H9 (cell line): ENCODE measurements around the gene SPDYC. TPM values are rescaled to one million over a fixed set of nuclear protein-coding genes. Genes with fewer than 3 reads are reported as not detected.
"Not testable (repeated sequence)": the region's sequence is repeated elsewhere in the genome, so short reads cannot be mapped to it uniquely, and the experiment has no call there.

Experiments used
- DNase-seq: peaks from one replicate; pipeline ENCODE4 v3.0.0-alpha.2; 2017
- H2AFZ ChIP-seq: one replicate; pipeline ENCODE4 v1.6.1; 2013; ENCODE audit warnings: mild to moderate bottlenecking, low read length, control low read depth, moderate library complexity
- H2AK5ac ChIP-seq: 2 replicates; pipeline ENCODE4 v1.6.1; 2013; ENCODE audit warnings: low read length, control low read depth, mixed read lengths; ENCODE audit not compliant: insufficient read length
- H2BK120ac ChIP-seq: one replicate; pipeline ENCODE4 v1.6.1; 2013; ENCODE audit warnings: low read depth, mild to moderate bottlenecking, low read length, control low read depth, inconsistent platforms; ENCODE audit not compliant: poor library complexity, severe bottlenecking
- H2BK12ac ChIP-seq: 2 replicates; pipeline ENCODE4 v1.6.1; 2013; ENCODE audit warnings: low read length, control low read depth, mixed read lengths, low read depth; ENCODE audit not compliant: insufficient read length
- H2BK15ac ChIP-seq: 2 replicates; pipeline ENCODE4 v1.6.1; 2013; ENCODE audit warnings: low read depth, low read length, control low read depth
- H2BK20ac ChIP-seq: one replicate; pipeline ENCODE4 v1.6.1; 2013; ENCODE audit warnings: low read depth, mild to moderate bottlenecking, low read length, control low read depth, inconsistent platforms; ENCODE audit not compliant: poor library complexity, severe bottlenecking
- H2BK5ac ChIP-seq: 2 replicates; pipeline ENCODE4 v1.6.1; 2013; ENCODE audit warnings: low read length, control low read depth, mixed read lengths; ENCODE audit not compliant: insufficient read length
- H3K14ac ChIP-seq: 2 replicates; pipeline ENCODE4 v1.6.1; 2013; ENCODE audit warnings: low read length, control low read depth; ENCODE audit not compliant: insufficient read depth
- H3K18ac ChIP-seq: 2 replicates; pipeline ENCODE4 v1.6.1; 2013; ENCODE audit warnings: low read depth, mild to moderate bottlenecking, mixed read lengths, low read length, control low read depth; ENCODE audit not compliant: insufficient read length
- H3K23ac ChIP-seq: 2 replicates; pipeline ENCODE4 v1.6.1; 2013; ENCODE audit warnings: low read length, control low read depth, mixed read lengths, low read depth; ENCODE audit not compliant: insufficient read length
- H3K23me2 ChIP-seq: 2 replicates; pipeline ENCODE4 v1.6.1; 2013; ENCODE audit warnings: low read depth, mild to moderate bottlenecking, mixed read lengths, low read length, control low read depth; ENCODE audit not compliant: insufficient read length, poor library complexity, severe bottlenecking
- H3K27ac ChIP-seq: 2 replicates; pipeline ENCODE4 v1.5.1; 2013; ENCODE audit warnings: low read length, control low read depth, mixed read lengths, low read depth; ENCODE audit not compliant: insufficient read length
- H3K27me3 ChIP-seq: 2 replicates; pipeline ENCODE4 v1.6.1; 2013; ENCODE audit warnings: low read length, control low read depth, inconsistent platforms; ENCODE audit not compliant: insufficient read depth
- H3K4ac ChIP-seq: 2 replicates; pipeline ENCODE4 v1.6.1; 2013; ENCODE audit warnings: low read depth, mild to moderate bottlenecking, control low read depth, inconsistent platforms, low read length, moderate library complexity
- H3K4me1 ChIP-seq: 2 replicates; pipeline ENCODE4 v1.6.1; 2013; ENCODE audit warnings: low read length, control low read depth, inconsistent platforms; ENCODE audit not compliant: insufficient read depth
- H3K4me2 ChIP-seq: 2 replicates; pipeline ENCODE4 v1.6.1; 2013; ENCODE audit warnings: low read length, control low read depth, mixed read lengths; ENCODE audit not compliant: insufficient read length, insufficient read depth
- H3K56ac ChIP-seq: 2 replicates; pipeline ENCODE4 v1.6.1; 2013; ENCODE audit warnings: low read depth, mild to moderate bottlenecking, mixed read lengths, low read length, control low read depth; ENCODE audit not compliant: insufficient read length
- H3K79me1 ChIP-seq: 2 replicates; pipeline ENCODE4 v1.6.1; 2013; ENCODE audit warnings: low read depth, mild to moderate bottlenecking, moderate library complexity, low read length, control low read depth, inconsistent platforms; ENCODE audit not compliant: insufficient read depth, poor library complexity, severe bottlenecking
- H3K79me2 ChIP-seq: 2 replicates; pipeline ENCODE4 v1.6.1; 2013; ENCODE audit warnings: low read length, control low read depth, inconsistent platforms; ENCODE audit not compliant: insufficient read depth
- H3K9ac ChIP-seq: 2 replicates; pipeline ENCODE4 v1.6.1; 2013; ENCODE audit warnings: low read length, control low read depth, mixed read lengths; ENCODE audit not compliant: insufficient read length; ENCODE audit errors: extremely low read depth
- H3K9me3 ChIP-seq: one replicate; pipeline ENCODE4 v1.6.1; 2013; ENCODE audit warnings: low read depth, low read length, inconsistent platforms; ENCODE audit not compliant: control insufficient read depth
- H3T11ph ChIP-seq: one replicate; pipeline ENCODE4 v1.6.1; 2013; ENCODE audit warnings: mild to moderate bottlenecking, low read length, control low read depth, inconsistent platforms
- H4K20me1 ChIP-seq: one replicate; pipeline ENCODE4 v1.6.1; 2013; ENCODE audit not compliant: control insufficient read depth, insufficient read length, insufficient read depth
- H4K5ac ChIP-seq: 2 replicates; pipeline ENCODE4 v1.6.1; 2013; ENCODE audit warnings: low read depth, mild to moderate bottlenecking, mixed read lengths, low read length, control low read depth; ENCODE audit not compliant: insufficient read length
- H4K8ac ChIP-seq: replicated peaks from 2 replicates; pipeline ENCODE4 v1.6.1; 2013; ENCODE audit warnings: low read length, control low read depth, mixed read lengths, low read depth; ENCODE audit not compliant: insufficient read length
- H4K91ac ChIP-seq: 2 replicates; pipeline ENCODE4 v1.6.1; 2013; ENCODE audit warnings: low read depth, mild to moderate bottlenecking, moderate library complexity, mixed read lengths, low read length, control low read depth; ENCODE audit not compliant: insufficient read length
- H3K27ac Mint-ChIP-seq, 3 experiments: 2 replicates in 2 of 3; 3 replicates in 1 of 3; pipeline ENCODE4 v1.8.0; 2020 to 2021; ENCODE audit warnings: mixed read lengths in 3 of 3, mild to moderate bottlenecking in 1 of 3, moderate library complexity in 1 of 3
- H3K27me3 Mint-ChIP-seq: 2 replicates; pipeline ENCODE4 v1.8.0; 2021; ENCODE audit warnings: low read depth, mild to moderate bottlenecking, moderate library complexity, mixed read lengths
- H3K36me3 Mint-ChIP-seq, 3 experiments: 2 replicates in 2 of 3; 3 replicates in 1 of 3; pipeline ENCODE4 v1.8.0; 2020 to 2021; ENCODE audit warnings: low read depth in 3 of 3, mixed read lengths in 3 of 3; ENCODE audit not compliant: insufficient read depth in 1 of 3
- H3K4me1 Mint-ChIP-seq, 2 experiments: 2 replicates each; pipeline ENCODE4 v1.8.0; 2020; ENCODE audit warnings: mixed read lengths in 2 of 2
- H3K4me3 Mint-ChIP-seq, 2 experiments: 2 replicates in 1 of 2; 3 replicates in 1 of 2; pipeline ENCODE4 v1.8.0; 2020 to 2021; ENCODE audit warnings: mild to moderate bottlenecking in 2 of 2, mixed read lengths in 2 of 2, moderate library complexity in 1 of 2
- H3K9me3 Mint-ChIP-seq, 2 experiments: 2 replicates in 1 of 2; 3 replicates in 1 of 2; pipeline ENCODE4 v1.8.0; 2020; ENCODE audit warnings: mild to moderate bottlenecking in 2 of 2, mixed read lengths in 2 of 2, moderate library complexity in 1 of 2
- WGBS: extraction: QIAGEN DNeasy Blood & Tissue Kit; methylation state at CpG from one replicate; pipeline ENCODE4 v1.1.7; 2013; ENCODE audit warnings: missing lambda C conversion rate, low lambda C conversion rate, mixed read lengths; ENCODE audit not compliant: insufficient read length; ENCODE audit errors: extremely low coverage; 5-methylcytosine and 5-hydroxymethylcytosine counted together
- total RNA-seq: library from RNA; stranded (reverse); gene quantifications from 2 replicates; pipeline ENCODE4 v1.2.1, GENCODE V29; 2021
- TF ChIP-seq, protein P1 (sequence below): fragments of 200-600 bp; sonication (generic); conservative IDR thresholded peaks from 3 replicates; pipeline ENCODE4 v1.8.0; 2021; ENCODE audit warnings: antibody characterized with exemption, mild to moderate bottlenecking

Gene SPDYC
- total RNA-seq, 1 experiment from 2014 or later, result 0.61 TPM

DNA sequence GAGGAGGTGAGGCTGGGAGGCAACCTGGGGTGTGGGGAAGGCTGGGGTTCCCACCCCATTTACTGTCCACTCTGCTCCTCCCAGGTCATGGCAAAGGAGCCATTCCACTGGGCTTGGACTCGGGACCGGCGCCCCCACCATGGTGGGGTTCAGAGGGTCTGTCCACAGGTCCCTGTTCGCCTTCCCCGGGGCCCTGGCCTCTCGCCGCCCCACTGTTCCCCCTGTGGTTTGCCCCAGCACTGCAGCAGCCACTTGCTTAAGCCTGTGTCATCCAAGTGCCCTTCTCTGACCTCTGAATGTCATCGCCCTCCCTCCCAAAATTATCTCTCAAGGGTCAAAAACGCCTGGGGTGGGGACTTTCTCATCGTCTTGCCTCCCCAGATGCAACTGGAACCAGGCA is 2.6 kb downstream of the SPDYC start:
- Histone ChIP-seq H4K8ac (no peak overlapping the region), H2AFZ (no peak overlapping the region), H4K91ac (no peak overlapping the region), H3K79me1 (no peaks in the 10 kb centered on the region), H3K9ac (no peak overlapping the region), H3K18ac (no peak overlapping the region), H2BK20ac (no peak overlapping the region), H4K20me1 (no peaks in the 10 kb centered on the region), H3K14ac (no peak overlapping the region), H3K27me3 (no peaks in the 10 kb centered on the region), H3K56ac (no peak overlapping the region), H3K4me1 (no peaks in the 10 kb centered on the region; the same call in 1 of the 2 replicates), H2BK5ac (no peak overlapping the region), H3K27ac (no peak overlapping the region), H4K5ac (no peak overlapping the region), H3T11ph (no peak overlapping the region), H3K23me2 (no peaks in the 10 kb centered on the region), H2BK120ac (no peak overlapping the region), H2BK12ac (no peak overlapping the region), H3K4me2 (no peak overlapping the region), H3K4ac (no peak overlapping the region), H2BK15ac (no peak overlapping the region), H3K79me2 (no peaks in the 10 kb centered on the region), H3K9me3 (no peaks in the 10 kb centered on the region), H3K23ac (no peak overlapping the region), H2AK5ac (no peak overlapping the region)
- peaks cover 11 to 15% of the 10 kb centered on the region in 2 experiments for H3K4me1 Mint-ChIP-seq
- TF ChIP-seq, protein P1, sequence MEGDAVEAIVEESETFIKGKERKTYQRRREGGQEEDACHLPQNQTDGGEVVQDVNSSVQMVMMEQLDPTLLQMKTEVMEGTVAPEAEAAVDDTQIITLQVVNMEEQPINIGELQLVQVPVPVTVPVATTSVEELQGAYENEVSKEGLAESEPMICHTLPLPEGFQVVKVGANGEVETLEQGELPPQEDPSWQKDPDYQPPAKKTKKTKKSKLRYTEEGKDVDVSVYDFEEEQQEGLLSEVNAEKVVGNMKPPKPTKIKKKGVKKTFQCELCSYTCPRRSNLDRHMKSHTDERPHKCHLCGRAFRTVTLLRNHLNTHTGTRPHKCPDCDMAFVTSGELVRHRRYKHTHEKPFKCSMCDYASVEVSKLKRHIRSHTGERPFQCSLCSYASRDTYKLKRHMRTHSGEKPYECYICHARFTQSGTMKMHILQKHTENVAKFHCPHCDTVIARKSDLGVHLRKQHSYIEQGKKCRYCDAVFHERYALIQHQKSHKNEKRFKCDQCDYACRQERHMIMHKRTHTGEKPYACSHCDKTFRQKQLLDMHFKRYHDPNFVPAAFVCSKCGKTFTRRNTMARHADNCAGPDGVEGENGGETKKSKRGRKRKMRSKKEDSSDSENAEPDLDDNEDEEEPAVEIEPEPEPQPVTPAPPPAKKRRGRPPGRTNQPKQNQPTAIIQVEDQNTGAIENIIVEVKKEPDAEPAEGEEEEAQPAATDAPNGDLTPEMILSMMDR, result peak; percentile 27; the same call in 1 of the 3 replicates
- WGBS, result no CpG with 5 or more reads among the region's 10 CpGs
- H3K9me3 Mint-ChIP-seq, result no peaks in the 10 kb centered on the region
- DNase-seq, result no peak
- H3K36me3 Mint-ChIP-seq, result no peaks in the 10 kb centered on the region; a peak in 1 of 7 replicates
- H3K27me3 Mint-ChIP-seq, result no peaks in the 10 kb centered on the region; the same call in 1 of the 2 replicates
- H3K4me3 Mint-ChIP-seq, result no peak overlapping the region
- H3K27ac Mint-ChIP-seq, result no peak overlapping the region

DNA sequence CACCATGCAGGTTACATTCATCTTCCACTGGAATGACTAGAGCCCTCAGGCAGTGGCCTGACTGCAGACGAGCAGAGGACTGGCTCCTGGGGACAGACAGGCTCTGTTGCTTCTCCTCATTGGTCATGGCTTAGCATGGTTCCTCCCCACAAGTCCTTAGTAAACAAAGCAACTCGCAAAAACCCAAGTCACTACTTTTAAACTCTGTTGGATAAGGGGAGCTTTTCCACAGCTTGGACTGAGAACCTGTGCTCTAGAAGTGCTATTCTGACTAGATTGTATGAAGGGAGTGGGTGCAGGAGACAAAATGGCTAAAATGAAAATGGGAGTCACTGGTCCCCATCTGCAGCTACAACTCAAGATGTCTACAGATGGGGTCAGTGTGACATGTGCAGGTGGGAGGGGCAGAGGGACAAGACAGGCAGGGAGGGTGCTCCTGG is 4.6 kb downstream of the SPDYC start:
- not testable (repeated sequence) for H3K79me2 ChIP-seq, H3K4me1 ChIP-seq, H3K9me3 ChIP-seq, H3K14ac ChIP-seq, H3K9me3 Mint-ChIP-seq, H3K4me1 Mint-ChIP-seq, H2BK15ac ChIP-seq, H4K5ac ChIP-seq, H3K27me3 Mint-ChIP-seq, H3K27ac ChIP-seq, H3K23ac ChIP-seq, H3T11ph ChIP-seq, H4K8ac ChIP-seq, H2BK20ac ChIP-seq, H3K79me1 ChIP-seq, H3K4ac ChIP-seq, H4K20me1 ChIP-seq, H3K56ac ChIP-seq, H3K36me3 Mint-ChIP-seq, H3K27me3 ChIP-seq, H3K18ac ChIP-seq, H2AFZ ChIP-seq, H2BK120ac ChIP-seq, H2BK5ac ChIP-seq, H3K4me2 ChIP-seq, H4K91ac ChIP-seq, H3K4me3 Mint-ChIP-seq, H2BK12ac ChIP-seq, H3K9ac ChIP-seq, H2AK5ac ChIP-seq, H3K23me2 ChIP-seq
- DNase-seq, result peak; percentile 45
- WGBS, result no CpG with 5 or more reads among the region's 2 CpGs
- peak overlapping the region in 1 of 3 experiments; percentile 38; a peak in 2 of 7 replicates for H3K27ac Mint-ChIP-seq
